K562 (cell line): ENCODE measurements around the gene AKNAD1. TPM values are rescaled to one million over a fixed set of nuclear protein-coding genes. Genes with fewer than 3 reads are reported as not detected.

Experiments used
- ATAC-seq: fragments of 200-7000 bp; cut with Tn5 transposase; 3 replicates; pipeline ENCODE4 v1.9.1; 2020; ENCODE audit warnings: moderate library complexity
- BruUV-seq: library from RNA; stranded (reverse); fragments of 400-500 nt; replicated peaks from 2 replicates; lab custom pipeline; 2021; lab: Mats Ljungman, UMichigan
- CTCF ChIA-PET: fragments of 300-600 bp; formaldehyde crosslinking; extraction: SDS; loops from one replicate; lab custom pipeline; 2021; ENCODE audit warnings: low intra/inter-chr PET ratio; lab: Yijun Ruan, JAX
- POLR2A ChIA-PET: fragments of 300-600, 350-650 bp; sonication (Branson Sonifier 250); formaldehyde crosslinking; extraction: SDS; loops from one replicate; lab custom pipeline; 2021; ENCODE audit warnings: antibody characterized with exemption, inconsistent platforms; lab: Yijun Ruan, JAX
- DNase-seq, 4 experiments: peaks; one replicate each; pipeline versions ENCODE4 v3.0.0 to v3.0.0-alpha.2; 2011 to 2018; ENCODE audit warnings: low spot score in 3 of 4, mixed read lengths in 3 of 4; ENCODE audit errors: extremely low read depth in 1 of 4
- FAIRE-seq: peaks from 2 replicates; lab custom pipeline; 2011; peaks lifted over from hg19 to GRCh38; lab: Jason Lieb, UNC
- H2AFZ ChIP-seq: 2 replicates; pipeline ENCODE4 v1.6.0; 2011; ENCODE audit warnings: low read depth, low read length, control low read depth, inconsistent platforms
- H3K27ac ChIP-seq: fragments of 200-600 bp; 3 replicates; pipeline ENCODE4 v1.8.0; 2011; ENCODE audit warnings: low read depth, mild to moderate bottlenecking, control low read depth, inconsistent platforms, low read length, moderate library complexity, mixed read lengths; ENCODE audit errors: extremely low read depth
- H3K27me3 ChIP-seq, 2 experiments: fragments of 300-600 bp in 1 of 2; 2 replicates in 1 of 2; 3 replicates in 1 of 2; pipeline versions ENCODE4 v1.6.0 to v1.8.0; 2011; ENCODE audit warnings: inconsistent platforms in 2 of 2, low read length in 2 of 2, mild to moderate bottlenecking in 1 of 2, mixed read lengths in 1 of 2, moderate library complexity in 1 of 2; ENCODE audit not compliant: control insufficient read depth in 2 of 2, insufficient read depth in 2 of 2
- H3K36me3 ChIP-seq: fragments of 300-600 bp; 3 replicates; pipeline ENCODE4 v1.8.0; 2011; ENCODE audit warnings: mild to moderate bottlenecking, low read length, inconsistent platforms; ENCODE audit not compliant: control insufficient read depth, insufficient read depth
- H3K4me1 ChIP-seq, 2 experiments: fragments of 200-600 bp in 1 of 2; replicated peaks in 1 of 2; 2 replicates in 1 of 2; 3 replicates in 1 of 2; pipeline versions ENCODE4 v1.5.1 to v1.8.0; 2011; ENCODE audit warnings: inconsistent platforms in 2 of 2, low read length in 2 of 2, mild to moderate bottlenecking in 1 of 2, mixed read lengths in 1 of 2, moderate library complexity in 1 of 2; ENCODE audit not compliant: control insufficient read depth in 2 of 2, insufficient read depth in 2 of 2
- H3K4me2 ChIP-seq: 2 replicates; pipeline ENCODE4 v1.6.1; 2011; ENCODE audit warnings: low read length, control low read depth, inconsistent platforms, mixed read lengths; ENCODE audit not compliant: insufficient read depth
- H3K4me3 ChIP-seq: fragments of 200-600 bp; sonication (generic), shearing (Covaris generic); 2 replicates; pipeline ENCODE4 v1.5.1; 2016; ENCODE audit warnings: control low read depth, inconsistent platforms
- H3K79me2 ChIP-seq: fragments of 200-600 bp; 3 replicates; pipeline ENCODE4 v1.8.0; 2011; ENCODE audit warnings: low read length, inconsistent platforms; ENCODE audit not compliant: control insufficient read depth, insufficient read depth
- H3K9ac ChIP-seq, 2 experiments: 2 replicates each; pipeline versions ENCODE4 v1.6.0 to v1.6.1; 2011; ENCODE audit warnings: low read depth in 2 of 2, low read length in 2 of 2, control low read depth in 1 of 2, inconsistent platforms in 1 of 2, mild to moderate bottlenecking in 1 of 2, mixed read lengths in 1 of 2; ENCODE audit not compliant: insufficient read depth in 1 of 2
- H3K9me1 ChIP-seq: one replicate; pipeline ENCODE4 v1.6.0; 2011; ENCODE audit warnings: inconsistent platforms, mild to moderate bottlenecking, low read length, moderate library complexity; ENCODE audit not compliant: control insufficient read depth, insufficient read depth
- H3K9me3 ChIP-seq: replicated peaks from 2 replicates; pipeline ENCODE4 v1.5.1; 2011; ENCODE audit warnings: low read depth, low read length, inconsistent platforms; ENCODE audit not compliant: control insufficient read depth, insufficient read depth
- H4K20me1 ChIP-seq: replicated peaks from 2 replicates; pipeline ENCODE4 v1.6.1; 2011; ENCODE audit warnings: low read length, inconsistent platforms, mixed read lengths; ENCODE audit not compliant: control insufficient read depth, insufficient read depth
- GTF2A2 ChIP-seq: IDR thresholded peaks from 2 replicates; pipeline ENCODE4 v1.6.1; 2016; ENCODE audit warnings: mild to moderate bottlenecking, missing genetic modification characterization, missing compliant biosample characterization
- POLR2H ChIP-seq: IDR thresholded peaks from 2 replicates; pipeline ENCODE4 v1.6.1; 2016; ENCODE audit warnings: missing genetic modification characterization, low read depth, mild to moderate bottlenecking, control low read depth, missing compliant biosample characterization, moderate library complexity
- ZBTB40 ChIP-seq, 2 experiments: fragments of 450-650 bp in 1 of 2; sonication (generic) in 1 of 2; formaldehyde crosslinking in 1 of 2; IDR thresholded peaks; 2 replicates each; pipeline versions ENCODE4 v1.7.1 to v1.9.0; 2016 to 2022; ENCODE audit warnings: inconsistent platforms in 1 of 2, mild to moderate bottlenecking in 1 of 2, missing genetic modification reagents in 1 of 2
- ZNF212 ChIP-seq: fragments of 450-650 bp; formaldehyde crosslinking; IDR thresholded peaks from 2 replicates; pipeline ENCODE4 v1.4.0; 2020; ENCODE audit warnings: mild to moderate bottlenecking
- WGBS: fragments of 100-300 bp; shearing (Covaris generic); methylation state at CpG from one replicate; pipeline ENCODE4 v1.1.6; 2016; ENCODE audit warnings: low coverage, mixed read lengths; ENCODE audit not compliant: insufficient coverage; ENCODE audit errors: missing lambda C conversion rate; 5-methylcytosine and 5-hydroxymethylcytosine counted together
- in situ Hi-C: fragments of 300-500 bp; cut with MboI; formaldehyde crosslinking; loops from 4 replicates; pipeline ENCODE4 v1.15.0; 2018; ENCODE audit warnings: inconsistent platforms, mixed read lengths
- intact Hi-C: fragments of 100-400 bp; cut with micrococcal nuclease; formaldehyde crosslinking; loops from 2 replicates; pipeline ENCODE4 v1.14.2; 2022
- polyA plus RNA-seq, 8 experiments: library from polyadenylated mRNA; depleted of rRNA in 4 of 8; stranded (reverse) in 5 of 8; unstranded in 3 of 8; fragments of >200 nt; fragmentation: Nextera tagmentation in 2 of 8; fragmentation: Illumina TruSeq in 1 of 8; extraction: Ambion mirVana in 2 of 8; extraction: Trizol in 1 of 8; gene quantifications; 2 replicates each; pipeline versions ENCODE4 v1.2.1 to v1.2.3, GENCODE V29; 2011 to 2014; ENCODE audit warnings: inconsistent platforms in 1 of 8, missing spikeins in 1 of 8
- total RNA-seq, 7 experiments: library from RNA; depleted of rRNA in 6 of 7; stranded (reverse); fragments of >200 nt in 6 of 7; fragmentation: Illumina TruSeq in 2 of 7; extraction: Trizol in 2 of 7; gene quantifications; 2 replicates each; pipeline versions ENCODE4 v1.2.1 to v1.2.3, GENCODE V29; 2011 to 2021; ENCODE audit warnings: low replicate concordance in 1 of 7

AKNAD1 gene
- total and polyA plus RNA-seq, 9 of the 15 experiments (the other 6 are each of a cell fraction or from before 2014, with no cell fraction given): 0.13 to 0.30 TPM; not detected in 7

GRCh38 chr1:108799001-108799400 is 57.9 kb downstream of the AKNAD1 start:
- Histone ChIP-seq H3K9me1 (no peaks in the 10 kb centered on the region), H3K9me3 (no peaks in the 10 kb centered on the region), H3K9ac (no peak overlapping the region), H3K27me3 (no peaks in the 10 kb centered on the region), H3K36me3 (peaks cover 42% of the 10 kb centered on the region), H3K4me1 (no peaks in the 10 kb centered on the region), H3K79me2 (no peaks in the 10 kb centered on the region), H2AFZ (no peak overlapping the region)
- no peak for ATAC-seq
- intact Hi-C loops (loop anchor here (5.0 kb wide), 1 partner anchor 52 kb away; the partner anchor contains the start of gene STXBP3), in situ Hi-C loops (no loop called here)
- no peak for DNase-seq
- BruUV-seq: no TSS peak
- FAIRE-seq: no peak
- no peak for TF ChIP-seq ZNF212 (CRISPR knock-in tag)
- TF ChIP-seq POLR2H (tag): peak; percentile 37; the same call in 1 of the 2 replicates
- TF ChIP-seq, all 486 proteins: peak for 1
- H4K20me1 ChIP-seq: no peaks in the 10 kb centered on the region
- H3K27ac ChIP-seq: no peak overlapping the region
- ChIA-PET POLR2A (interaction anchor here (0.6 kb wide), 1 partner anchor 35 kb away, joined by 4 read pairs; no protein-coding TSS in a partner anchor), CTCF (no interaction called here)
- H3K4me3 ChIP-seq: no peak overlapping the region
- 93% methylated on average over 1 of the region's 1 CpG for WGBS
- no peak overlapping the region for H3K4me2 ChIP-seq

GRCh38 chr1:108792420-108792819 is 64.5 kb downstream of the AKNAD1 start:
- intact Hi-C loops (no loop called here), in situ Hi-C loops (no loop called here)
- ChIA-PET CTCF (no interaction called here), POLR2A (interaction anchor here (0.7 kb wide), 1 partner anchor 10 kb away, joined by 3 read pairs; no protein-coding TSS in a partner anchor)
- Histone ChIP-seq H3K27ac (no peak overlapping the region), H4K20me1 (no peaks in the 10 kb centered on the region), H2AFZ (no peak overlapping the region), H3K9me1 (no peaks in the 10 kb centered on the region), H3K27me3 (no peaks in the 10 kb centered on the region), H3K4me2 (no peak overlapping the region), H3K9me3 (0 out of 2 replicates have a peak, but pooled peaks cover 6% of the 10 kb centered on the region), H3K4me1 (no peaks in the 10 kb centered on the region), H3K79me2 (no peaks in the 10 kb centered on the region), H3K9ac (no peak overlapping the region), H3K36me3 (peaks cover 28% of the 10 kb centered on the region), H3K4me3 (no peak overlapping the region)
- ATAC-seq (no peak), DNase-seq (no peak), FAIRE-seq (no peak)
- no TSS peak for BruUV-seq
- WGBS: 38% methylated on average over 2 of the region's 2 CpGs
- TF ChIP-seq ZBTB40 (IDR thresholded peaks at IDR 0.05) (no peak), ZBTB40 (CRISPR knock-in tag; IDR thresholded peaks at IDR 0.05) (no peak), GTF2A2 (tag) (no peak)
